ENCODE results near the gene MRTO4. TPM values are rescaled to one million over a fixed set of nuclear protein-coding genes. Genes with fewer than 3 reads are reported as not detected.
"Not testable (repeated sequence)": the region's sequence is repeated elsewhere in the genome, so short reads cannot be mapped to it uniquely, and the experiment has no call there.

MRTO4 gene
- total RNA-seq, 1 experiment from 2014 or later = 145 TPM

- CTCF ChIA-PET = interaction anchor here (0.7 kb wide), 1 partner anchor 47 kb away, joined by 6 read pairs; no protein-coding TSS in a partner anchor
- no peaks in the 10 kb centered on the region for H3K9me3 ChIP-seq (ENCODE audit: low read depth, low read length, poor library complexity, severe bottlenecking)
- no peaks in the 10 kb centered on the region for H3K27me3 ChIP-seq (replicated peaks; ENCODE audit: insufficient read depth, low read depth, low read length, poor library complexity)
- peaks cover 60% of the 10 kb centered on the region for H3K36me3 ChIP-seq (ENCODE audit: insufficient read depth, low read length, poor library complexity, severe bottlenecking)
- H3K4me3 ChIP-seq (ENCODE audit: low read depth, low read length, poor library complexity, severe bottlenecking) = no peak overlapping the region
- no TSS peak for BruUV-seq (replicated peaks)
- no peak for TF ChIP-seq CTCF (conservative IDR thresholded peaks at IDR 0.05; ENCODE audit: low read depth, low read length)
- no peak for TF ChIP-seq EZH2 (IDR thresholded peaks at IDR 0.05; ENCODE audit: borderline replicate concordance, low read depth, low read length, poor library complexity, severe bottlenecking)
- DNase-seq (ENCODE audit: low spot score) = no peak
- intact Hi-C loops (cut with micrococcal nuclease; ENCODE audit: unreplicated experiment) = no loop called here
- H3K27ac ChIP-seq (ENCODE audit: low read depth, low read length, poor library complexity, severe bottlenecking) = no peak overlapping the region
- POLR2A ChIA-PET (ENCODE audit: low non-redundant PET) = no interaction called here
- peaks cover 18% of the 10 kb centered on the region for H3K4me1 ChIP-seq (ENCODE audit: insufficient read depth, low read length, poor library complexity, severe bottlenecking)
These were observed 3.7 kb downstream of the MRTO4 start for GRCh38 chr1:19255288-19255687.

GRCh38 chr1:19256301-19256700 lies 4.7 kb downstream of the MRTO4 start:
- intact Hi-C loops (cut with micrococcal nuclease; ENCODE audit: unreplicated experiment); H3K27me3 ChIP-seq (replicated peaks; ENCODE audit: insufficient read depth, low read depth, low read length, poor library complexity); H3K9me3 ChIP-seq (ENCODE audit: low read depth, low read length, poor library complexity, severe bottlenecking); H3K4me3 ChIP-seq (ENCODE audit: low read depth, low read length, poor library complexity, severe bottlenecking); DNase-seq (ENCODE audit: low spot score); H3K27ac ChIP-seq (ENCODE audit: low read depth, low read length, poor library complexity, severe bottlenecking); CTCF ChIA-PET; BruUV-seq (replicated peaks): not testable (repeated sequence)
- POLR2A ChIA-PET (ENCODE audit: low non-redundant PET) = interaction anchor here (0.6 kb wide), 1 partner anchor 349 kb away, joined by 3 read pairs; no protein-coding TSS in a partner anchor
- Histone ChIP-seq H3K36me3 (ENCODE audit: insufficient read depth, low read length, poor library complexity, severe bottlenecking) (peaks cover 65% of the 10 kb centered on the region), H3K4me1 (ENCODE audit: insufficient read depth, low read length, poor library complexity, severe bottlenecking) (peaks cover 14% of the 10 kb centered on the region)

- H3K4me3 ChIP-seq (ENCODE audit: low read depth, low read length, poor library complexity, severe bottlenecking) = no peak overlapping the region
- H3K4me1 ChIP-seq (ENCODE audit: insufficient read depth, low read length, poor library complexity, severe bottlenecking) = peaks cover 14% of the 10 kb centered on the region
- H3K9me3 ChIP-seq (ENCODE audit: low read depth, low read length, poor library complexity, severe bottlenecking) = no peaks in the 10 kb centered on the region
- DNase-seq (ENCODE audit: low spot score) = no peak
- peaks cover 65% of the 10 kb centered on the region for H3K36me3 ChIP-seq (ENCODE audit: insufficient read depth, low read length, poor library complexity, severe bottlenecking)
- H3K27me3 ChIP-seq (replicated peaks; ENCODE audit: insufficient read depth, low read depth, low read length, poor library complexity) = no peaks in the 10 kb centered on the region
- intact Hi-C loops (cut with micrococcal nuclease; ENCODE audit: unreplicated experiment) = no loop called here
- no peak overlapping the region for H3K27ac ChIP-seq (ENCODE audit: low read depth, low read length, poor library complexity, severe bottlenecking)
- no peak for TF ChIP-seq CTCF (conservative IDR thresholded peaks at IDR 0.05; ENCODE audit: low read depth, low read length)
- ChIA-PET CTCF (interaction anchor here (0.6 kb wide), 1 partner anchor 64 kb away, joined by 9 read pairs; no protein-coding TSS in a partner anchor), POLR2A (ENCODE audit: low non-redundant PET) (no interaction called here)
- no TSS peak for BruUV-seq (replicated peaks)
These were observed 5.7 kb downstream of the MRTO4 start for GRCh38 chr1:19257178-19257914.

GRCh38 chr1:19258353-19258752 lies 6.7 kb downstream of the MRTO4 start:
- ChIA-PET CTCF (no interaction called here), POLR2A (ENCODE audit: low non-redundant PET) (no interaction called here)
- H3K36me3 ChIP-seq (ENCODE audit: insufficient read depth, low read length, poor library complexity, severe bottlenecking) = peaks cover 65% of the 10 kb centered on the region
- peaks cover 7% of the 10 kb centered on the region for H3K4me1 ChIP-seq (ENCODE audit: insufficient read depth, low read length, poor library complexity, severe bottlenecking)
- no peak for DNase-seq (ENCODE audit: low spot score)
- no peaks in the 10 kb centered on the region for H3K27me3 ChIP-seq (replicated peaks; ENCODE audit: insufficient read depth, low read depth, low read length, poor library complexity)
- H3K4me3 ChIP-seq (ENCODE audit: low read depth, low read length, poor library complexity, severe bottlenecking) = no peak overlapping the region
- H3K9me3 ChIP-seq (ENCODE audit: low read depth, low read length, poor library complexity, severe bottlenecking) = no peaks in the 10 kb centered on the region
- H3K27ac ChIP-seq (ENCODE audit: low read depth, low read length, poor library complexity, severe bottlenecking) = no peak overlapping the region
- TF ChIP-seq EZH2 (IDR thresholded peaks at IDR 0.05; ENCODE audit: borderline replicate concordance, low read depth, low read length, poor library complexity, severe bottlenecking) (no peak), CTCF (conservative IDR thresholded peaks at IDR 0.05; ENCODE audit: low read depth, low read length) (no peak)
- intact Hi-C loops (cut with micrococcal nuclease; ENCODE audit: unreplicated experiment) = no loop called here
- no TSS peak for BruUV-seq (replicated peaks)
